Mesothelial cell of epicardium (in vitro differentiated cells): ENCODE measurements around the gene PIWIL1. TPM values are rescaled to one million over a fixed set of nuclear protein-coding genes. Genes with fewer than 3 reads are reported as not detected.

ENCODE experiments used
- DNase-seq, 2 experiments: peaks; one replicate each; pipeline ENCODE4 v3.0.0; 2021; ENCODE audit warnings: low spot score in 2 of 2; ENCODE audit not compliant: unreplicated experiment in 2 of 2
- H3K27ac Mint-ChIP-seq: 2 replicates; pipeline ENCODE4 v1.8.0; 2021; ENCODE audit warnings: mixed read lengths
- H3K27me3 Mint-ChIP-seq: 2 replicates; pipeline ENCODE4 v1.8.0; 2021; ENCODE audit warnings: low read depth, mixed read lengths
- H3K36me3 Mint-ChIP-seq: 2 replicates; pipeline ENCODE4 v1.8.0; 2021; ENCODE audit warnings: mixed read lengths
- H3K4me1 Mint-ChIP-seq: 2 replicates; pipeline ENCODE4 v1.8.0; 2021; ENCODE audit warnings: mixed read lengths
- H3K4me3 Mint-ChIP-seq: 2 replicates; pipeline ENCODE4 v1.8.0; 2021; ENCODE audit warnings: mild to moderate bottlenecking, moderate library complexity, mixed read lengths
- H3K9me3 Mint-ChIP-seq: 2 replicates; pipeline ENCODE4 v1.8.0; 2021; ENCODE audit warnings: mixed read lengths
- CTCF ChIP-seq: fragments of 200-600 bp; sonication (generic); IDR thresholded peaks from one replicate; pipeline ENCODE4 v1.5.0; 2021; ENCODE audit warnings: antibody characterized with exemption; ENCODE audit not compliant: unreplicated experiment
- total RNA-seq: library from RNA; stranded (reverse); gene quantifications from 3 replicates; pipeline ENCODE4 v1.2.1, GENCODE V29; 2021

The PIWIL1 gene
- total RNA-seq, 1 donor from 2014 or later: not detected

- Mint-ChIP-seq H3K9me3 (no peaks in the 10 kb centered on the region), H3K36me3 (no peaks in the 10 kb centered on the region), H3K27me3 (peaks cover 24% of the 10 kb centered on the region), H3K27ac (no peak overlapping the region), H3K4me3 (no peak overlapping the region), H3K4me1 (no peaks in the 10 kb centered on the region)
- no peak for DNase-seq
- TF ChIP-seq CTCF: no peak
Measured at GRCh38 chr12:130344529-130344928, 6.8 kb downstream of the PIWIL1 start.

- Mint-ChIP-seq H3K4me3 (no peak overlapping the region), H3K27me3 (peaks cover 19% of the 10 kb centered on the region), H3K9me3 (no peaks in the 10 kb centered on the region)
Measured at GRCh38 chr12:130345292-130345691, 7.6 kb downstream of the PIWIL1 start.

DNA sequence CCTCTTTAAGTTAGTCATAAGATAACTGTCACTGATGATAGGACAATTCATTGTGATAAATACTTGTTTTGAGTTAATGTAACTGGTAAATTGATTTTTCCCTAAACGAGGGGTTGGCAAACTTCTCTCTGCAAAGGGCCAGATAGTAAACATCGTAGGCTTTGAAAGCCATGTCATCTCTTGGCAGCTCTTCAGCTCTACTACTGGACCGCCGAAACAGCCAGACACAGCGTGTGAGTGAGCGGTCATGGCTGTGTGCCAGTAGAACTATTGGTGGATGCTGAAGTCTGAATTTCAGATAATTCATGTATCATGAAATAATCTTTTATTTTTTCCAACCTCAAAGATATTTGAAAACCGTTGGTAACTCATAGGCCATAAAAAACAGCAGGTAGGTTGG is 9.9 kb downstream of the PIWIL1 start:
- peaks cover 21% of the 10 kb centered on the region for H3K27me3 Mint-ChIP-seq
- H3K9me3 Mint-ChIP-seq: no peaks in the 10 kb centered on the region
- DNase-seq: no peak
- no peaks in the 10 kb centered on the region for H3K36me3 Mint-ChIP-seq
- no peak overlapping the region for H3K4me3 Mint-ChIP-seq
- TF ChIP-seq CTCF: no peak
- H3K27ac Mint-ChIP-seq: no peak overlapping the region
- no peaks in the 10 kb centered on the region for H3K4me1 Mint-ChIP-seq

More at GRCh38 chr12:130345292-130345691, 7.6 kb downstream of the PIWIL1 start:
- no peaks in the 10 kb centered on the region for H3K36me3 Mint-ChIP-seq
- H3K4me1 Mint-ChIP-seq: no peaks in the 10 kb centered on the region
- H3K27ac Mint-ChIP-seq: no peak overlapping the region
- no peak for DNase-seq
- no peak for TF ChIP-seq CTCF

DNA sequence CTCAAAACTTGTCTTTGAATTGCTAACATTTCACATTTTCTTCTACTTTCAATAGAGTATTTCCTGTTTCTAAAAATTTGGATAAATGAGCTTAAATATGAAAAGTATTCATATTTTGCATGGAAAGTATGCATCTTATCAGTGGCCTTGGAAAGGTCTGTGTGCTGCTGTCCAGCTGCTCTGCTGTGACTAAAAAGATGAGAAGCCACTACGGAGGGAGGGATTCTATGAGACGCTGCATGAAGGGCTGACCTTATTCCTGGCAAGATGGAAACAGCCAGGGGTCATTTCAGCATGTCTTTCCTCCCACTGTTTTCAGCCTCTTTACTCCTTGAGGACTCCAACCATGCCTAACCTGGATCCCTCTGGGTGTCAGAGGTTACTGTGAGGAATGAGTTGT is 13.0 kb downstream of the PIWIL1 start:
- no peaks in the 10 kb centered on the region for H3K36me3 Mint-ChIP-seq
- H3K4me1 Mint-ChIP-seq: no peaks in the 10 kb centered on the region
- no peaks in the 10 kb centered on the region for H3K9me3 Mint-ChIP-seq
- no peak for TF ChIP-seq CTCF
- no peak overlapping the region for H3K4me3 Mint-ChIP-seq
- DNase-seq: no peak
- no peak overlapping the region for H3K27ac Mint-ChIP-seq
- peaks cover 39% of the 10 kb centered on the region for H3K27me3 Mint-ChIP-seq

GRCh38 chr12:130351326-130351725 is 13.6 kb downstream of the PIWIL1 start:
- H3K36me3 Mint-ChIP-seq: no peaks in the 10 kb centered on the region
- H3K27me3 Mint-ChIP-seq: peaks cover 43% of the 10 kb centered on the region
- H3K27ac Mint-ChIP-seq: no peak overlapping the region
- no peak overlapping the region for H3K4me3 Mint-ChIP-seq
- DNase-seq: no peak
- no peaks in the 10 kb centered on the region for H3K9me3 Mint-ChIP-seq
- no peaks in the 10 kb centered on the region for H3K4me1 Mint-ChIP-seq
- TF ChIP-seq CTCF: no peak

GRCh38 chr12:130353081-130353480 is 15.4 kb downstream of the PIWIL1 start:
- peaks cover 55% of the 10 kb centered on the region for H3K27me3 Mint-ChIP-seq
- DNase-seq: no peak
- no peak for TF ChIP-seq CTCF
- H3K27ac Mint-ChIP-seq: no peak overlapping the region
- H3K9me3 Mint-ChIP-seq: no peaks in the 10 kb centered on the region
- no peaks in the 10 kb centered on the region for H3K4me1 Mint-ChIP-seq
- H3K4me3 Mint-ChIP-seq: no peak overlapping the region
- H3K36me3 Mint-ChIP-seq: no peaks in the 10 kb centered on the region
